Measurements from ENCODE around the gene SEC61B. TPM values are rescaled to one million over a fixed set of nuclear protein-coding genes. Genes with fewer than 3 reads are reported as not detected.
"Not testable (repeated sequence)": the region's sequence is repeated elsewhere in the genome, so short reads cannot be mapped to it uniquely, and the experiment has no call there.

Gene SEC61B
- total RNA-seq, 1 experiment from 2014 or later: 167 TPM

DNA sequence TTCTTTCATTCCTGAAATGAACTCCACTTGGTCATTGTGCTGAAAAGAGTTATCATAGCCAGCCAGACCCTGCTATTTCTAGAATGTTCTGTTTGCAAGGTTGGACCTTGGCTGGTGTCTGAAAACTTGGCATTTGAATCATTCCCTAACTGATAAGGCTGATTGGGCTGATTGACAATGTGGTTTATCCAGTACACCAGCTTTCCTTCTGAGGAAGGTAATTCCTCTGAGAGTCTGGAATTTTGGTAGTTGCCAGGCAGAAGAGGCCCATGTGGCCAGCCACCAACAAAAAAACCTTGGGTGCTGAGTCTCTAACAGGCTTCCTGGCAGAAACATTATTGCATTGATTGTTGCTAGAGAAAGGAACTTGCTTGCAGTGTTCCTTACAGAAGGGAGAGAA is 15.3 kb downstream of the SEC61B start:
- DNase-seq (ENCODE audit: low spot score): no peak
- ATAC-seq: no peak
- Mint-ChIP-seq H3K9me3 (no peaks in the 10 kb centered on the region; the same call in 1 of the 2 replicates), H3K27me3 (ENCODE audit: low read depth) (no peaks in the 10 kb centered on the region), H3K4me3 (no peak overlapping the region), H3K4me1 (no peaks in the 10 kb centered on the region), H3K27ac (no peak overlapping the region), H3K36me3 (peaks cover 4% of the 10 kb centered on the region)
- ChIA-PET POLR2A (no interaction called here), CTCF (no interaction called here)
- TF ChIP-seq NFYB (CRISPR knock-in tag; conservative IDR thresholded peaks at IDR 0.05; ENCODE audit: low read depth): no peak
- TF ChIP-seq NR1H2 (CRISPR knock-in tag; IDR thresholded peaks at IDR 0.05): no peak
- TF ChIP-seq JAZF1 (CRISPR knock-in tag; IDR thresholded peaks at IDR 0.05): no peak
- TF ChIP-seq MLX (CRISPR knock-in tag; IDR thresholded peaks at IDR 0.05): no peak
- TF ChIP-seq, protein P1, sequence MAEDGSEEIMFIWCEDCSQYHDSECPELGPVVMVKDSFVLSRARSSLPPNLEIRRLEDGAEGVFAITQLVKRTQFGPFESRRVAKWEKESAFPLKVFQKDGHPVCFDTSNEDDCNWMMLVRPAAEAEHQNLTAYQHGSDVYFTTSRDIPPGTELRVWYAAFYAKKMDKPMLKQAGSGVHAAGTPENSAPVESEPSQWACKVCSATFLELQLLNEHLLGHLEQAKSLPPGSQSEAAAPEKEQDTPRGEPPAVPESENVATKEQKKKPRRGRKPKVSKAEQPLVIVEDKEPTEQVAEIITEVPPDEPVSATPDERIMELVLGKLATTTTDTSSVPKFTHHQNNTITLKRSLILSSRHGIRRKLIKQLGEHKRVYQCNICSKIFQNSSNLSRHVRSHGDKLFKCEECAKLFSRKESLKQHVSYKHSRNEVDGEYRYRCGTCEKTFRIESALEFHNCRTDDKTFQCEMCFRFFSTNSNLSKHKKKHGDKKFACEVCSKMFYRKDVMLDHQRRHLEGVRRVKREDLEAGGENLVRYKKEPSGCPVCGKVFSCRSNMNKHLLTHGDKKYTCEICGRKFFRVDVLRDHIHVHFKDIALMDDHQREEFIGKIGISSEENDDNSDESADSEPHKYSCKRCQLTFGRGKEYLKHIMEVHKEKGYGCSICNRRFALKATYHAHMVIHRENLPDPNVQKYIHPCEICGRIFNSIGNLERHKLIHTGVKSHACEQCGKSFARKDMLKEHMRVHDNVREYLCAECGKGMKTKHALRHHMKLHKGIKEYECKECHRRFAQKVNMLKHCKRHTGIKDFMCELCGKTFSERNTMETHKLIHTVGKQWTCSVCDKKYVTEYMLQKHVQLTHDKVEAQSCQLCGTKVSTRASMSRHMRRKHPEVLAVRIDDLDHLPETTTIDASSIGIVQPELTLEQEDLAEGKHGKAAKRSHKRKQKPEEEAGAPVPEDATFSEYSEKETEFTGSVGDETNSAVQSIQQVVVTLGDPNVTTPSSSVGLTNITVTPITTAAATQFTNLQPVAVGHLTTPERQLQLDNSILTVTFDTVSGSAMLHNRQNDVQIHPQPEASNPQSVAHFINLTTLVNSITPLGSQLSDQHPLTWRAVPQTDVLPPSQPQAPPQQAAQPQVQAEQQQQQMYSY (CRISPR knock-in tag; IDR thresholded peaks at IDR 0.05): no peak
- TF ChIP-seq, protein P2, sequence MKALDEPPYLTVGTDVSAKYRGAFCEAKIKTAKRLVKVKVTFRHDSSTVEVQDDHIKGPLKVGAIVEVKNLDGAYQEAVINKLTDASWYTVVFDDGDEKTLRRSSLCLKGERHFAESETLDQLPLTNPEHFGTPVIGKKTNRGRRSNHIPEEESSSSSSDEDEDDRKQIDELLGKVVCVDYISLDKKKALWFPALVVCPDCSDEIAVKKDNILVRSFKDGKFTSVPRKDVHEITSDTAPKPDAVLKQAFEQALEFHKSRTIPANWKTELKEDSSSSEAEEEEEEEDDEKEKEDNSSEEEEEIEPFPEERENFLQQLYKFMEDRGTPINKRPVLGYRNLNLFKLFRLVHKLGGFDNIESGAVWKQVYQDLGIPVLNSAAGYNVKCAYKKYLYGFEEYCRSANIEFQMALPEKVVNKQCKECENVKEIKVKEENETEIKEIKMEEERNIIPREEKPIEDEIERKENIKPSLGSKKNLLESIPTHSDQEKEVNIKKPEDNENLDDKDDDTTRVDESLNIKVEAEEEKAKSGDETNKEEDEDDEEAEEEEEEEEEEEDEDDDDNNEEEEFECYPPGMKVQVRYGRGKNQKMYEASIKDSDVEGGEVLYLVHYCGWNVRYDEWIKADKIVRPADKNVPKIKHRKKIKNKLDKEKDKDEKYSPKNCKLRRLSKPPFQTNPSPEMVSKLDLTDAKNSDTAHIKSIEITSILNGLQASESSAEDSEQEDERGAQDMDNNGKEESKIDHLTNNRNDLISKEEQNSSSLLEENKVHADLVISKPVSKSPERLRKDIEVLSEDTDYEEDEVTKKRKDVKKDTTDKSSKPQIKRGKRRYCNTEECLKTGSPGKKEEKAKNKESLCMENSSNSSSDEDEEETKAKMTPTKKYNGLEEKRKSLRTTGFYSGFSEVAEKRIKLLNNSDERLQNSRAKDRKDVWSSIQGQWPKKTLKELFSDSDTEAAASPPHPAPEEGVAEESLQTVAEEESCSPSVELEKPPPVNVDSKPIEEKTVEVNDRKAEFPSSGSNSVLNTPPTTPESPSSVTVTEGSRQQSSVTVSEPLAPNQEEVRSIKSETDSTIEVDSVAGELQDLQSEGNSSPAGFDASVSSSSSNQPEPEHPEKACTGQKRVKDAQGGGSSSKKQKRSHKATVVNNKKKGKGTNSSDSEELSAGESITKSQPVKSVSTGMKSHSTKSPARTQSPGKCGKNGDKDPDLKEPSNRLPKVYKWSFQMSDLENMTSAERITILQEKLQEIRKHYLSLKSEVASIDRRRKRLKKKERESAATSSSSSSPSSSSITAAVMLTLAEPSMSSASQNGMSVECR (CRISPR knock-in tag; IDR thresholded peaks at IDR 0.05; ENCODE audit: borderline replicate concordance): no peak
- no peak for TF ChIP-seq ZNF423 (CRISPR knock-in tag; IDR thresholded peaks at IDR 0.05)
- TF ChIP-seq, protein P3, sequence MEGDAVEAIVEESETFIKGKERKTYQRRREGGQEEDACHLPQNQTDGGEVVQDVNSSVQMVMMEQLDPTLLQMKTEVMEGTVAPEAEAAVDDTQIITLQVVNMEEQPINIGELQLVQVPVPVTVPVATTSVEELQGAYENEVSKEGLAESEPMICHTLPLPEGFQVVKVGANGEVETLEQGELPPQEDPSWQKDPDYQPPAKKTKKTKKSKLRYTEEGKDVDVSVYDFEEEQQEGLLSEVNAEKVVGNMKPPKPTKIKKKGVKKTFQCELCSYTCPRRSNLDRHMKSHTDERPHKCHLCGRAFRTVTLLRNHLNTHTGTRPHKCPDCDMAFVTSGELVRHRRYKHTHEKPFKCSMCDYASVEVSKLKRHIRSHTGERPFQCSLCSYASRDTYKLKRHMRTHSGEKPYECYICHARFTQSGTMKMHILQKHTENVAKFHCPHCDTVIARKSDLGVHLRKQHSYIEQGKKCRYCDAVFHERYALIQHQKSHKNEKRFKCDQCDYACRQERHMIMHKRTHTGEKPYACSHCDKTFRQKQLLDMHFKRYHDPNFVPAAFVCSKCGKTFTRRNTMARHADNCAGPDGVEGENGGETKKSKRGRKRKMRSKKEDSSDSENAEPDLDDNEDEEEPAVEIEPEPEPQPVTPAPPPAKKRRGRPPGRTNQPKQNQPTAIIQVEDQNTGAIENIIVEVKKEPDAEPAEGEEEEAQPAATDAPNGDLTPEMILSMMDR (IDR thresholded peaks at IDR 0.05): no peak
- no peak for TF ChIP-seq SP1 (CRISPR knock-in tag; conservative IDR thresholded peaks at IDR 0.05)
- TF ChIP-seq ZMAT4 (CRISPR knock-in tag; IDR thresholded peaks at IDR 0.05): no peak
- TF ChIP-seq TP53 (CRISPR knock-in tag; IDR thresholded peaks at IDR 0.05): no peak
- TF ChIP-seq GRHL2 (CRISPR knock-in tag; IDR thresholded peaks at IDR 0.05; ENCODE audit: insufficient replicate concordance, severe bottlenecking): no peak
- TF ChIP-seq JUN (CRISPR knock-in tag; IDR thresholded peaks at IDR 0.05): no peak

DNA sequence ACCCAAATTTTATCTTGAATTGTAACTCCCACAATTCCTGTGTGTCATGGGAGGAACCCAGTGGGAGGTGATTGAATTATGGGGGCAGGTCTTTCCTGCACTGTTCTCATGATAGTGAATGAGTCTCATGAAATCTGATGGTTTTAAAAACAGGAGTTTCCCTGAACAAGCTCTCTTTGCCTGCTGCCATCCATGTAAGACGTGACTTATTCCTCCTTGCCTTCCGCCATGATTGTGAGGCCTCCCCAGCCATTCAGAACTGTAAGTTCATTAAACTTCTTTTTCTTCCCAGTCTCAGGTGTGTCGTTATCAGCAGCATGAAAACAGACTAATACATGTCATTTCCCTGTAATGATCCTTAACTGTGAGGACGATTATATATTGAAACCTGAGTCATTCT is 15.8 kb downstream of the SEC61B start:
- H3K36me3 Mint-ChIP-seq; H3K4me3 Mint-ChIP-seq; DNase-seq (ENCODE audit: low spot score); ATAC-seq; POLR2A ChIA-PET; H3K27me3 Mint-ChIP-seq (ENCODE audit: low read depth); H3K27ac Mint-ChIP-seq; H3K4me1 Mint-ChIP-seq; CTCF ChIA-PET; H3K9me3 Mint-ChIP-seq: not testable (repeated sequence)

All from WTC11 (cell line).